ENCODE data around the gene EEIG1.

DNA sequence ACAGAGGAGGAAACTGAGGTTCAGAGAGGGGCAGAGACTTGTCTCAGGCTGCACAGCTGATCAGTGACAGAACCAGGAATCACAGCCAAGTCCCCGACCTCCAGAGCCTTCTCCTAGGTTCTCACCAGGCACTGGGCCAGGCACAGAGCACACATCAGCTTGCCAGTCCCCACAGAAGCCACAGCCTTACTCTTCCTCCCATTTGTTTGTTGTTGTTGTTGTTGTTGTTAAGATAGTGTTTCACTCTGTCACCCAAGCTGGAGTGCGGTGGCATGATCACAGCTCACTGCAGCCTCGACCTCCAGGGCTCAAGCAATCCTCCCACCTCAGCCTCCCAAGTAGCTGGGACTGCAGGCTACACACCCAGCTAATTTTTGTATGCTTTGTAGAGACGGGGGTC, 44.9 kb upstream of the EEIG1 start:
- TF ChIP-seq ZNF274 (IDR thresholded peaks at IDR 0.05; ENCODE audit: low read depth, low read length), result no peak
- no peak for TF ChIP-seq YY1 (IDR thresholded peaks at IDR 0.05; ENCODE audit: insufficient read depth, insufficient read length)

Data from NT2/D1 (cell line).